ENCODE data around the gene ANKRD10.

Gene ANKRD10

DNA sequence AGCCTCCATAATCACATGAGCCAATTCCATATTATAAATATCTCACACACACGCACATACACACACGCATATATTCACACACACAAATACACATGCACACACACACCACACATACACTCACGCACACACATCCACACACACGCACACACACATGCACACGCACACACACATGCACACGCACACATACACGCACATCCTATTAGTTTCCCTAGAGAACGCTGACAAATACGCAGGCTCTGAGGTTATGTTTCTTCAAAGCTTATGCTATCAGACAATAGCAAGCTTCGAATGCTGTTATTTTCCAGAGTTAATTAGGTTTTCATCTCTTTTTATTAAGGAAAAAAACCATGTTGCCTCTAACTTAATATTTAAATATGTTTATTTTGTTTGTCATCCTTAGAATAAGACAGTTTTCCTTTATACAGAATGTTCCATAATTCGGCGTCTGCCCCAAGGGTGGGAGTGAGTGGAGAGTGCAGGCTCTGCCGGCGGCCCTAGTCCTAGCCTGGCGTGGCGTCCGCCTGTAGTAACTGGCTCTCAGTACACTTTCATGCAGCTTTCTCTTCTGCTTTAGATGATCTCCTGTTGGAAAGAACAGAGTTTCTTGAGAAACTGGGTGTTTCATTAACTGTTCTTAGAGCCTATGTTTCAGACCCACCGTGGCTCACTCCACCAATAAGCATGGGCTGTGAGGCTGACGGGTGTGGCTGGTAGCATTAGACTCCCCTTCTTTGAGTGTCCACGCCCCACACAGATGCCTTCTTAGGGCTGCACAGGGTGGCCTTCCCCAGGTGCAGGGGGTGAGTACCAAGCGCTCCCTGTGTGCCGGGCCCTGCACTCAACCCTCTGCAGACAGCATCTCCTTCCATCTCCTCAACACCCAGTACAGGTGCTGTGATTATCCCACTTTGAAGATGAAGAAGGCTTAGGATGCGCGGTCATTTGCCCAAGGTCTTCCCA lies 30.4 kb upstream of the ANKRD10 start:
- no peak for DNase-seq (ENCODE audit: low read depth)

- DNase-seq (ENCODE audit: low read depth) = no peak
Measured at GRCh38 chr13:110944121-110944967, 29.5 kb upstream of the ANKRD10 start.

DNA sequence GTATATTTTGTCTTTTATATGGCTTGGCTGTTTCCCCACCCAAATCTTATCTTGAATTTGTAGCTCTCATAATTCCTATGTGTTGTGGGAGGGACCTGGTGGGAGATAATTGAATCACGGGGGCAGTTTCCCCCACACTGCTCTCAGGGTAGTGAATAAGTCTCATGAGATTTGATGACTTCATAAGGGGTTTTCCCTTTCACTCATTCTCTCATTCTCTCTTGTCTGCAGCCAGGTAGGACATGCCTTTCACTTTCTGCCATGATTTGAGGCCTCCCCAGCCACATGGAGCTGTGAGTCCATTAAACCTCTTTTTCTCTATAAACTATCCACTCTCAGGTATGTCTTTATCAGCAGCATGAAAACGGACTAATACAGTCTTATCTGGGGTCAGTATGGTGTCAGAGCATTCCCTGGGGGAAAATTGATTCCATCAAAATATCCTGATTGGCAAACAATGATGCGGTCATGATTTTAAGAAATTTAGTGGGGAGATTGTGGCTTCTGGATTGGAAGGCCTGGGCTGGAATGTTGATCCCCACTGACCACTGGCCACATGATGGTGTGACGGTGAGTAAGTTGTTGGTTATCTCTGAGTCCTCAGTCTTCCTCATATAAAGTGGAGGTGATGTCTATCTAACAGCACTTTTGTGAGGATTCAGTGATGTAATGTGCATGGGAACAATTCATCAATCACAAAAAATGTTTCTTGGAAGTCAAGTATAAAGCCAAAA lies 27.5 kb upstream of the ANKRD10 start:
- no peak for DNase-seq (ENCODE audit: low read depth)

DNA sequence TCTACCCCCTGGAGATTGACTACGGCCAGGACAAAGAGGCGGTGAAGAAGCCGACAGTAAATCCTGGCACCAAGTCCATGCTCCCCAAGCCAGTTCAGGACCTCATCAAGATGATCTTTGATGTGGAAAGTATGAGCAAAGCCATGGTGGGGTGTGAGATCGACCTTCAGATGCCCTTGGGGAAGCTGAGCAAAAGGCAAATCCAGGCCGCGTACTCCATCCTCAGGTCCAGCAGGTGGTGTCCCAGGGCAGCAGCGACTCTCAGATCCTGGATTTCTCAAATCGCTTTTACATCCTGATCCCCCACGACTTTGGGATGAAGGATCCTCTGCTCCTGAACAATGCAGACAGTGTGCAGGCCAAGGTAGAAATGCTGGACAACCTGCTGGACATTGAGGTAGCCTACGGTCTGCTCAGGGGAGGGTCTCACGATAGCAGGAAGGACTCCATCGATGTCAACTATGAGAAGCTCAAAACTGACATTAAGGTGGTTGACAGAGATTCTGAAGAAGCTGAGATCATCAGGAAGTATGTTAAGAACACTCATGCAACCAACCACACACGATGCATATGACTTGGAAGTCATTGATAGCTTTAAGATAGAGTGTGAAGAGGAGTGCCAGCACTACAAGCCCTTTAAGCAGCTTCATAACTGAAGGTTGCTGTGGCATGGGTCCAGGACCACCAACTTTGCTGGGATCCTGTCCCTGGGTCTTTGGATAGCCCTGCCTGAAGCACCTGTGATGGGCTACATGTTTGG lies 24.0 kb upstream of the ANKRD10 start:
- DNase-seq (ENCODE audit: low read depth) = no peak

DNA sequence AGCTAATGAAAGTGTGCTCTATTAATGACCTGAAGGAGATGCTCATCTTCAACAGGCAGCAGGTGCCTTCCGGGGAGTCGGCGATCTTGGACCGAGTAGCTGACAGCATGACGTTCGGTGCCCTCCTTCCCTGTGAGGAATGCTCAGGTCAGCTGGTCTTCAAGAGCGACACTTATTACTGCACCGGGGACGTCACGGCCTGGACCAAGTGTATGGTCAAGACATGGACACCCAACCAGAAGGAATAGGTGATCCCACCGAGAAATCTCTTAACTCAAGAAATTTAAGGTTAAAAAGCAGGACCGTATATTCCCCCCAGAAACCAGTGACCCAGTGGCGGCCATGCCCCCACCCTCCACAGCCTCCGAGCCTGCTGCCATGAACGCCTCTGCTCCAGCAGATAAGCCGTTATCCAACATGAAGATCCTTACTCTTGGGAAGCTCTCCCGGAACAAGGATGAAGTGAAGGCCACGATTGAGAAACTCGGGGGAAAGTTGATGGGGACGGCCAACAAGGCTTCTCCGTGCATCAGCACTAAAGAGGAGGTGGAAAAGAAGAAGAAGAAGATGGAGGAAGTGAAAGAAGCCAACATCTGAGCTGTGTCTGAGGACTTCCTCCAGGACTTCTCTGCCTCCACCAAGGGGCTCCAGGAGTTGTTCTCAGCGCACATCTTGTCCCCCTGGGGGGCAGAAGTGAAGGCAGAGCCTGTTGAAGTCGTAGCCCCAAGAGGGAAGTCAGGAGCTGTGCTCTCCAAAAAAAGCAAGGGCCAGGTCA lies 22.8 kb upstream of the ANKRD10 start:
- DNase-seq (ENCODE audit: low read depth) = no peak

- DNase-seq (ENCODE audit: low read depth) = no peak
Measured at GRCh38 chr13:110936519-110936918, 21.6 kb upstream of the ANKRD10 start.

DNA sequence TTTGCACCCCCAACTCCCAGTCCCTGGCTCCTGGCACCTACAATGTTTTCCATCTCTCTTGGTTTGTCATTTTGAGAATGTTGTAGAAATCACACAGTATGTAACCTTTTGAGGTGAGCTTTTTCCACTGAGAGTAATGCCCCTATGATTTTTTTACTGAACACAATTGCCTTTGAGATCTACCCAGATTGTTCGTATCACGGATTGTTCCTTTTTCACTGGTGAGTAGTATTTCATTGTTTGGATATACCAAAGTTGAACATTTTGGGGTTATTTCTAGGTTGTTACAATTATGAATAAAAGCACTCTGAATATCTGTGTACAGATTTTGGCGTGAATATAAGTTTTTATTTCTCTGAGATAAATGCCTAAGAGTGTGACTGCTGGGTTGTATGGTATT lies 17.7 kb upstream of the ANKRD10 start:
- no peak for DNase-seq (ENCODE audit: low read depth)

- DNase-seq (ENCODE audit: low read depth) = no peak
Measured at GRCh38 chr13:110929104-110929777, 14.4 kb upstream of the ANKRD10 start.

DNA sequence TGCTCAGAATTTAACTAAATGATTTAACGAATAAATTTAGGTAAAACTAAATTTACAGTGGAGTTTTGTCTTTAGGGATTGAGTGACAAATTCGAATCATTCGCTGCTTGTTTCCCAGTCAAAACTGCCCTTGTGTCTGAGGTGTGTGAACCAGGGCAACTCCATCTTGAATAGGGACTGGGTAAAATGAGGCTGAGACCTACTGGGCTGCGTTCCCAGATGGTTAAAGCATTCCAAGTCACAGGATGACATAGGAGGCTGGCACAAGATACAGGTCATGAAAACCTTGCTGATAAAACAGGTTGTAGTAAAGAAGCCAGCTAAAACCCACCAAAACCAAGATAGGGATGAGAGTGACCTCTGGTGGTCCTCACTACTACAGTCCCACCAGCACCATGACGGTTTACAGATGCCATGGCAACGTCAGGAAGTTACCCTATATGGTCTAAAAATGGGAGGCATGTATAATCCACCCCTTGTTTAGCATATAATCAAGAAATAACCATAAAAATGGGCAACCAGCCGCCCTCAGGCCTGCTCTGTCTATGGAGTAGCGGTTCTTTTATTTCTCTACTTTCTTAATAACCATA lies 10.2 kb upstream of the ANKRD10 start:
- no peak for DNase-seq (ENCODE audit: low read depth)

- no peak for DNase-seq (ENCODE audit: low read depth)
Measured at GRCh38 chr13:110924639-110924934, 9.7 kb upstream of the ANKRD10 start.

DNA sequence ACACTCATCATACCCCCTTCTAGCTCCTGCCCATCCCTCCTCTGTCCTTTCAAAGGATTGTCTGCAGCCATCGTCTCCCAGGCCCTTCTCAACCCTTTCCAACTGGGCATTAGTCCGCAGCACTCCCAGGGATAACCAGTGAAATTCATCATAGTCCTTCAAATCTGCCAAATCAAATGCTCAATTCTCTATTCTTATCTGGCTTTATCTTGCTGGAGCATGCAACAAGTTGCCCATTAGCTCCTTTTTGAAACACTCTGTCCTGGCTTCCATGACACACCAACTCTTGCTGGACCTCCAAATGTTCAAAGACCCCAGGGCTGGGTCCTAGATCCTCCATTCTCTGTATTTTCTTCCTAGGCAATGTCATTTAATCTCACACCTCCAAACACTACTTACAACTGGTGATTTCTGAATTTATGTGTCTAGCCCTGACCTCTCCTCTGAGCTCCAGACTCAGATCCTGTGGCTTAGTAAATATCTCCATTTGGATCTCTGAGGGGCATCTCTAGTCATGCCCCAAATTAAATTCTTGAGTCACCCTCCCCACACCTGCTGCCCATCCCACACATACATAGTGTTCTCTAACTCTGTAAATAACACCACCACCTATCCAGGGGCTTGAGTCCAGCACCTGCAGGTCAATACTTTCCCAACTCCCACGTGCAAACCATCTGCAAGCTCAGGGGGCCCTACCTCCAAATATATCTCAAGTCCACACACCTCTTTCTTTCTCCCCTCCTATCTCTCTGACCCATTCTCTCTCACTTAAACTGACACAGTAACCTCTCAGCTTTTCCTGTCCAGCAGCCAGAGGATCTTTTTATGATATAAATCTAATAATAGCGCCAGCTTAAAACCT lies 9.1 kb upstream of the ANKRD10 start:
- DNase-seq (ENCODE audit: low read depth) = no peak

DNA sequence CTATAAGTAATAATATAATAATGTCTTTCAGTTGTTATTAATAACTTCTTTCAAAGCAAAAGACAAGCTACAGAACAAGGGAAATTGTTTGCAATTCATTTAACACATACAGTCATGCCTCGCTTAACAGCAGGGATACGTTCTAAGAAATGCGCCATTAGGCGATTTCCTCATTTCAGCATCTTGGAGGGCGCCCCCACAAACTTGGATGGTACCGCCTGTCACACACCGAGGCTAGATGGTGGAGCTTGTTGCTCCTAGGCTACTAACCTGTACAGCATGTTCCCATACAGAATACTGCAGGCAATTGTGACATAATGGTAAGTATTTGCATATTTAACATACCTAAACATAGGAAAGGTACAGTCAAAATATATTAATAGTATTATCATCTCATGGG lies 8.2 kb upstream of the ANKRD10 start:
- no peak for DNase-seq (ENCODE audit: low read depth)

GRCh38 chr13:110922506-110922905 lies 7.6 kb upstream of the ANKRD10 start:
- no peak for DNase-seq (ENCODE audit: low read depth)

DNA sequence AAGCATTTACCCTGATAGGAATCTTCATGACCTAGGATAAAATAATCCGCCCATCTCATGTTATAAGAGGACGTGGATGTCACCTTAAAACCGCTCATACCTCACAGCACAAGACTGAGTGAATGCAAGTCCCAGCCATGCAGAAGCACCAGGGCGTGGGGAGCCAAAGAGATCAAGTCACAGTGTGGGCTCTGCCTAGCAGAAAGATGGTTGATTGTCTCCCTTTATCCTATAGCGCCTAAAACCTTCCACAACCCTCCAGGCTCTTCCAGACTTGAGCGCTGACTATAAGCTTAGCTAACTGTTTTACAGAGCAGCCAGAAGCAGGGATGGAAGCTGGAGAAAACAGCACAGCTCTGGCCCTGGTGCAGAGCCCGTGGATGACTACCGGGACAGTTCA lies 6.8 kb upstream of the ANKRD10 start:
- no peak for DNase-seq (ENCODE audit: low read depth)

DNA sequence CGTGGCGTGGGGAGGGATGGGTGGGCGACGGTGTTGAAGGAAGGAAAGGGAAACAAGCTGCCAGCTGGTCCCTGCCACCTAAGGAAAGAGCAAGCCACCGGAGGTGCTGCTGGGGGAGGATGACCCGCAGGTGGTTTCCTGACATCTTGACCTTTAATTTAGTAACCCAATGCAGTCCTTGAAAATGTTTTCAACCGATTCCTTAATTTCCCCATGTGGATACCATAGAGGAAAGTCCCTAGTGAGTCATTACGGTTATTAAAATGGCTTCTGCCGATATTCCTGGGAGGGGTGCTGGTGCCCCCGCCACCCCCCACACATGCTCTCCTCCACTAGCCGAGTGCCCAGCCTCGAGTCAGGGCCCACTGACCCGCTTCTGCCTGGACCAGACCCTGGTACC lies 6.3 kb upstream of the ANKRD10 start:
- no peak for DNase-seq (ENCODE audit: low read depth)

GRCh38 chr13:110920038-110920437 lies 5.2 kb upstream of the ANKRD10 start:
- DNase-seq (ENCODE audit: low read depth) = no peak

DNA sequence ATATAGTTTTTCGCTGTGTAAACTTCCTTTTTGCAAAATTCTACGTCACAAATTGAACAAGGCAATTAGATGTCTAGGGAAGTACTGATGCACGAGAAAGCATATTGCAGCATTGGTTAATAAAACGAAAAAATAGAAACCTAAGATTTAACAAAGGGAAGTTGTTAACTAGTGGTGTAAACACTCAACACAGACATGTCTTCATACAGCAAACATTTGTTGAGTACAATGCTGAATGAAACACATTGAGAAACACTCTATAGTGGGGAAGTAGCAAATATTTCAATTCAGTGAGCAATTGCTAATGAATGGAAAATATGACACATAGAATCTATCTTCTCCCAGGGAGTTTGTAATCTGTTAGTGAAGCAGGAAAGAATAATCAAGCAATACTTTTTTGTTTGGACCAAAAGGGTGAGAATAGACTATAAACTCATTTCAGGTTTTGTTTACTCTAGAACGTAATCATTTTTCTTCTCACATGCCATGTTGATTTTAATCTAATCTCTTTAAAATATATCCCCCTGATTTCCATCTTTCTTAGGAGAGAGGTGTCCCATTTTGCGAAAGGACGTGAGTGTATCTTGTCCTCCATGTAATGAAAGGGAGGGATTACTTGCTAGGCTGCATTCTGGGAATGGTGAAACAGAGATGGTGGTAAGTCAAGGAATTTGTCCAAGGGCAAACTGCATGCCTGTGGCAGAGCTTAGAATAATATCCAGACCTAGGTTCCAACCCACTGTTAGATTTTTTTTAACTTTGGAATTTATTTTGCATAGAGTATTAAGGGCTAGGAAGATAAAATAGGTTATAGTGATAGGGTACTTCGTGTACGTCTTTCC lies 1.7 kb upstream of the ANKRD10 start:
- no peak for DNase-seq (ENCODE audit: low read depth)

GRCh38 chr13:110915874-110916206 lies 971 bp upstream of the ANKRD10 start:
- DNase-seq (ENCODE audit: low read depth) = no peak
